TTC549 (cell line): ENCODE results near the gene HDHD2.

Experiments
- FAIRE-seq: peaks from 2 replicates; lab custom pipeline; 2012; peaks lifted over from hg19 to GRCh38; lab: Jason Lieb, UNC

Gene HDHD2

GRCh38 chr18:47146206-47146605, 4.1 kb downstream of the HDHD2 start:
- no peak for FAIRE-seq

- no peak for FAIRE-seq
Observed at GRCh38 chr18:47143899-47144485, 6.3 kb downstream of the HDHD2 start.

- FAIRE-seq = no peak
Observed at GRCh38 chr18:47143153-47143552, 7.1 kb downstream of the HDHD2 start.

DNA sequence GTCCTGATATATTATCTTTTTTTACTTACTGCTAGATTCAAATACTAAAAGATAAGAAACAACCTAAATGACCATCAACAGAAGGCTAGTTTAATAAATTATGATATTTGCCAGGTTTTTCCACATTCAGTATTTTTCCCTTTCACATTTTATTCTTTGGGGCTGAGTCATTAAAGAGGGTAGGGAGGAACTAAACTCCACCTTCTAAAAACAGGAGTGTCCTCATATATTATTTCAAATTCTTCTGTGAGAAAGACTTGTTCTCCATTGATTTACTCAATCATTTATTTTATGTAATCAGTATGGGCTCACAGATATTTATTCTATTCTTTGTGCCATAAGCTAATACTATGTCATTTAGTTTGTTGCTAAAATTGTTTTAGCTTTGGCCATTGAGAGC, 9.0 kb downstream of the HDHD2 start:
- no peak for FAIRE-seq

GRCh38 chr18:47121146-47121545, 29.2 kb downstream of the HDHD2 start:
- FAIRE-seq = no peak

- FAIRE-seq = no peak
Observed at GRCh38 chr18:47120428-47120827, 29.9 kb downstream of the HDHD2 start.

GRCh38 chr18:47118981-47119380, 31.3 kb downstream of the HDHD2 start:
- FAIRE-seq = no peak

DNA sequence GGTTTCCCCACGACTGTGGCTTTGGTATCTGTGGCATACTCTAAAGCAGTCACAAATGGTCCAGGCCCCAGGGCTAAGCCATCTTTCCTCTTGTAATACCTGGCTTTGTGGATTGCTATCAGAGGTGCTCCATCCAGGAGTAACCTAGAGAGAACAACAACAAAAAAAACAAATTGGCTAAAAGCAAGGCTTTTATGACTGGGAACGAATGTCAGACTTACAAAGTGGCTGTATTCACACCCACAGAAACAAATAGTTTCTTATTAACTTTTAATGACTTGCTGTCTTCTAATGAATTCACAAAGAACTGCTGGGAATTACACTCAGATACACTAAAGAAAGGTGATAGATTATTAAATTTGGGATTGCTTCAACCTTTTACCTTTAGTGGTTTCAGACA, 35.1 kb downstream of the HDHD2 start:
- FAIRE-seq = no peak

GRCh38 chr18:47113796-47114540, 36.3 kb downstream of the HDHD2 start:
- FAIRE-seq = no peak

- FAIRE-seq = no peak
Observed at GRCh38 chr18:47110492-47111274, 39.6 kb downstream of the HDHD2 start.

DNA sequence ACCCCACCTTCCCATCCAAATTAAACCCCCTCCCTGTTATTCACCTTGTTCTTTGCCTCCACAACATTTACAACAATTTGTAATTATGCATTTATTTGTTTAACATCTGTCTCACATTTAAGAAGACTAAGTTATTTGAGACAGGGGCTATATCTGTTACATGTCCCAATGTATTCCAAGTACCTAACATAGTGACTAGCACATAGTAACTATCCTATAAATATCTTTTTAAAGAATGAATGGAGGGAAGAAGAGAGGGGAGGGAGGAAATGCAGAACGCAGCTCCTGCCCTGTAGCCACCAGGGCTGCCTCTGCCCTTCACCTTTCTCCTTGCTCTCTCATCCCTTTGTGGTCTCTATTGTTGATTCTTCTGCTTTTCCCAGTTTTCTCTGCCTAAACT, 40.6 kb downstream of the HDHD2 start:
- no peak for FAIRE-seq

- no peak for FAIRE-seq
Observed at GRCh38 chr18:47108998-47109405, 41.3 kb downstream of the HDHD2 start.

- no peak for FAIRE-seq
Observed at GRCh38 chr18:47108373-47108772, 41.9 kb downstream of the HDHD2 start.

DNA sequence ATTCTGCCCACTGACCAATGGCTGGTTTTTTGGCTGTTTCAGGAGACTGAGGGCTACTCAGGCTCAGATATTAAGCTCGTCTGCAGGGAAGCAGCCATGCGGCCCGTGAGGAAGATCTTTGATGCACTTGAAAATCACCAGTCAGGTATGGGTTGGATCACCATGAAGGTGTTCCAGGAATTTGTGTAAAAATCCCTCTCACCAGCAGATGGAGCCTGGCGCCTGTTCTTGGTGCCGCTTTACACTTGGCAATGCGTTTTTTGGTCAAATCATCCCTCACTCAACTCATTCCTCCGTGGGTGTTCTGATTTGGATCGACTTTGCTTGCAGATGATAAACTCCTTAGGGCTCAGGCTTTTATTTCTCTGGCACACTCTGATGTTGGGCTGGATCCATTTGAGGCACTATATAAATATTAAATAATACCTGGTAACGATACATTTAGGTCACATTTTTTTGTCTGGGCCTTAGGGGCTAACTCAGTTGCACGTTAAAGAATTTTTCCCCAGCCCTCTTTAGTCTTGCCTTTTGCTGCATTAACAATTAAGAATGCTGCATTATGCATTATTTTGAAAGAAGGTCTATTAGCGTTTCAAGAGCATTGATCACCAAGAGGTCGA, 50.0 kb downstream of the HDHD2 start:
- no peak for FAIRE-seq

DNA sequence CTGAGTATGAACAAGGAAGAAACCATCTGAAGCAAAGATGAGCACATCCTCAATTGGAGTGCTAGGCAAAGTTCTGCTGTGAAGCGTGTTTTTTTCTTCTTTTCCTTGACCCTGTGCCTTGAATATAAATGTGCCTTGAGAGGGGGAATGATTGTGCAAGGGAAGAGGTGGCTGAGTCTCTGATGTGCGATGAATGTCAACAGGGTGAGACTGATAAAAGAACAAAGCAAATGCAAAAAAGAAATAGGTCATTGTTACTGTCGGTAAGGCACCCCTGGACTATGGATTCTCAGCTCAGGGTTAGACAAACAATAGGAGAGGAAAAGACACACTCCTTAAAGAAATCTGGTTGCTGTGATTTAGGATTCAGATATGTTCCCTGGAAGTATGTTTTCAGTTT, 54.5 kb downstream of the HDHD2 start:
- no peak for FAIRE-seq

GRCh38 chr18:47087676-47088075, 62.6 kb downstream of the HDHD2 start:
- FAIRE-seq = no peak

- no peak for FAIRE-seq
Observed at GRCh38 chr18:47081578-47081977, 68.7 kb downstream of the HDHD2 start.

GRCh38 chr18:47080872-47081271, 69.4 kb downstream of the HDHD2 start:
- no peak for FAIRE-seq

- FAIRE-seq = no peak
Observed at GRCh38 chr18:47077111-47077510, 73.2 kb downstream of the HDHD2 start.

- FAIRE-seq = no peak
Observed at GRCh38 chr18:47075098-47075883, 75.0 kb downstream of the HDHD2 start.

DNA sequence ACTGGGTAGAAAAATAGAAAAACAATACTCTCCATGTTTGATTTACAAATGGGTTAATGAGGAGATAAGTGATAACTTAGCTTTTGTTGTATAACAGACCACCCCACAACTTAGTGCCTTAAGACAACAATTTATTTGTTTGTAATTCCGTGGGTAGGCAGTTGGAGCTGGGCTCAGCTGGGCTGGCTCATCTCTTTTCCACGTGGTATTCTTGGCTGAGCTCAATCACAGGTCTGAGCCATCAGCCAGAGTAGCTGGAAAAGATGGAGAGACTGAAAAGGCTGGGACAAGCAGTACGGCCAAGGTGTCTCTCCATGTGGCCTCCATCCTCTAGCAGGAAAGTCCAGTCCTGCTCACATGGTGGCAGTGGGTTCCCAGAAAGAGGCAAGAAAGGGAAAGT, 82.7 kb downstream of the HDHD2 start:
- no peak for FAIRE-seq

DNA sequence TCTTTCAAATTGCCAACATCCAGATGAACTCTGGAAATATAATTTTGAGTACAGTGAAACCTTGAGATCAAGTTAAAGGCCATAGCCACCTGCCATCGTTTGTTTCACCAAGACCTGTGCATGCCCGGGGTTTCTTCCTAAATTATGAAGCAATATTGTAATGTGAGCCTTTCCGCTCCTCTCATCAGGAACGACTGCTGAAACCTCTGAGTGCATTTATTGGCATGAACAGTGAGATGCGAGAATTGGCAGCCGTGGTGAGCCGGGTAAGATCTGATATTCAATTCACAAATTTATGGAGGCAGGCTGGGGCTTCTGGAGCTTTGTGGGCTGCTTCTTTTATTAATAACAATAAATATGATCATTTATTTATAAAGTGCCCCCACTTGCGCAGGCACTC, 87.2 kb downstream of the HDHD2 start:
- no peak for FAIRE-seq
